Fibroblast of mammary gland (primary cell): ENCODE results near the gene FAM184B.
A peak's percentile ranks its signal among the peaks of the same experiment; 100 is the strongest.

Experiments used
- DNase-seq: peaks from one replicate; pipeline ENCODE4 v3.0.0-alpha.2; 2010; ENCODE audit warnings: low read depth
- H3K4me3 ChIP-seq: 2 replicates; pipeline ENCODE4 v1.5.1; 2011; ENCODE audit warnings: low read depth, mild to moderate bottlenecking, low read length, moderate library complexity; ENCODE audit not compliant: control insufficient read depth
- TF ChIP-seq, protein P1 (sequence below): conservative IDR thresholded peaks from 2 replicates; pipeline ENCODE4 v1.5.1; 2011; ENCODE audit warnings: low read depth, low read length, inconsistent platforms; ENCODE audit not compliant: control insufficient read depth, insufficient read depth

Gene FAM184B

DNA sequence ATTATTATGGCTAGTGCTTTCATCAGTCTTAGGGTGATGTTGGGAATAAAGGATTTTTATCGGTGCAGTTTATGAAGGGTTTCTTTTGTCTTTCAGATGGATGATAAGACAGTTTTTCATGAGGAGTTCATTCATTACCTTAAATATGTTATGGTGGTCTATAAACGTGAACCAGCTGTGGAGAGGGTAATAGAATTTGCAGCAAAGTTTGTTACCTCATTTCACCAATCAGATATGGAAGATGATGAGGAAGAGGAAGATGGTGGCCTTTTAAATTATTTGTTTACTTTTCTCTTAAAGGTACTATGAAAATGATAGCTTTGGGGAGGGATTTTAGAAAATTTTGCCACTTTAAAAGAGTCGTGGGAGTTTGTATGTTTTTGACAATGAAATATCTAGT is 30.7 kb upstream of the FAM184B start:
- DNase-seq = no peak
- TF ChIP-seq, protein P1, sequence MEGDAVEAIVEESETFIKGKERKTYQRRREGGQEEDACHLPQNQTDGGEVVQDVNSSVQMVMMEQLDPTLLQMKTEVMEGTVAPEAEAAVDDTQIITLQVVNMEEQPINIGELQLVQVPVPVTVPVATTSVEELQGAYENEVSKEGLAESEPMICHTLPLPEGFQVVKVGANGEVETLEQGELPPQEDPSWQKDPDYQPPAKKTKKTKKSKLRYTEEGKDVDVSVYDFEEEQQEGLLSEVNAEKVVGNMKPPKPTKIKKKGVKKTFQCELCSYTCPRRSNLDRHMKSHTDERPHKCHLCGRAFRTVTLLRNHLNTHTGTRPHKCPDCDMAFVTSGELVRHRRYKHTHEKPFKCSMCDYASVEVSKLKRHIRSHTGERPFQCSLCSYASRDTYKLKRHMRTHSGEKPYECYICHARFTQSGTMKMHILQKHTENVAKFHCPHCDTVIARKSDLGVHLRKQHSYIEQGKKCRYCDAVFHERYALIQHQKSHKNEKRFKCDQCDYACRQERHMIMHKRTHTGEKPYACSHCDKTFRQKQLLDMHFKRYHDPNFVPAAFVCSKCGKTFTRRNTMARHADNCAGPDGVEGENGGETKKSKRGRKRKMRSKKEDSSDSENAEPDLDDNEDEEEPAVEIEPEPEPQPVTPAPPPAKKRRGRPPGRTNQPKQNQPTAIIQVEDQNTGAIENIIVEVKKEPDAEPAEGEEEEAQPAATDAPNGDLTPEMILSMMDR = no peak
- peak overlapping the region; percentile 91 for H3K4me3 ChIP-seq

DNA sequence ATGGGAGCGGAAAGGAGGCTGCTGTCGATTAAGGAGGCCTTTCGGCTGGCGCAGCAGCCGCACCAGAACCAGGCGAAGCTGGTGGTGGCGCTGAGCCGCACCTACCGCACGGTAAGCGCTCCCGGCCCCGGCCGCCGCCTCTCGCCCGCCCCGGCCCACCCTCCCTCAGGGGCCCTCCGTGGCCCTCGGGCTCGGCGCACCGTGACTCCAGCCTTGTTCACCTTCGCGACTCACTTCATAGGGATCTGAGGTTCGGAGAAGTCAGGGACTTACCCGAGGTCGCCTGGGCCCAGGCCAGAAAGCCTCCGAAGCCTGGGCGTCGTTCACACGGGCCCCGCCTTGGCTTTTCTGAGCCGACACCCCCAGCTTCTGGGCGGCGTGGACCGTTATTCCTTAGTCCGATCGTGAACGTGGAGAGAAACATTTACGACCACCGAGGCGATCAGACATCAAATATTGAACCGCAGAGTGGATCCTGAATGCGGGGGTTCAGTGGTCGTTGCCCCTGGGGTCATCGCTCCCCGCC is 29.7 kb upstream of the FAM184B start:
- peak overlapping the region; percentile 91 for H3K4me3 ChIP-seq
- DNase-seq = peak; percentile 23
- TF ChIP-seq, protein P1 = no peak

- peak; percentile 99 for DNase-seq
- TF ChIP-seq, protein P1 = no peak
- H3K4me3 ChIP-seq = peak within 1 kb of the TSS; percentile 91
These were observed 29.0 kb upstream of the FAM184B start, which contains the start of the genes DCAF16 and NCAPG for GRCh38 chr4:17810260-17811077. Gene DCAF16, minus strand, starts transcription at chr4:17810757. Its CDS starts 6,616 bp downstream, at chr4:17804141. Gene NCAPG, plus strand, starts transcription at chr4:17810979. Its CDS starts 99 bp downstream, at chr4:17811078.

GRCh38 chr4:17809667-17810066 is 28.2 kb upstream of the FAM184B start:
- peak overlapping the region; percentile 91 for H3K4me3 ChIP-seq
- DNase-seq = no peak
- TF ChIP-seq, protein P1 = no peak

DNA sequence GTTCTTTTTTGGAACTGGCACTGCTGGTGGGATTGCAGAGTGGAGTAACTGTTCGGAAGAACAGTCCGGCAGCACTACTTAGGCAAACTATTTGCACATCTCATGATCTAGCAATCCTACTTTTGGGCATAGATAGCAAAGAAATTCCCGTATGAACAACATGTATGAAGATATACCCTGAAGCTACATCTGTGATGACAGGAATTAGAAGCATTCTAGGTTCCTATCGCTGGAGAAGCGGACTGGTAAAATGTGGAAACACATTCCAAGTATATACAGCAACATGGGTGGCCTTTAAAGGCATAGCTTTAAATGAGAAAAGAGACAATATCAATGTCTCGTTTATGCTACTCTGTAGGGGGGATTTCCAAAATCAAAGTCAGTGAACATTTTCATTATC is 26.0 kb upstream of the FAM184B start:
- TF ChIP-seq, protein P1 = no peak
- DNase-seq = peak; percentile 15
- H3K4me3 ChIP-seq = peak overlapping the region; percentile 25

DNA sequence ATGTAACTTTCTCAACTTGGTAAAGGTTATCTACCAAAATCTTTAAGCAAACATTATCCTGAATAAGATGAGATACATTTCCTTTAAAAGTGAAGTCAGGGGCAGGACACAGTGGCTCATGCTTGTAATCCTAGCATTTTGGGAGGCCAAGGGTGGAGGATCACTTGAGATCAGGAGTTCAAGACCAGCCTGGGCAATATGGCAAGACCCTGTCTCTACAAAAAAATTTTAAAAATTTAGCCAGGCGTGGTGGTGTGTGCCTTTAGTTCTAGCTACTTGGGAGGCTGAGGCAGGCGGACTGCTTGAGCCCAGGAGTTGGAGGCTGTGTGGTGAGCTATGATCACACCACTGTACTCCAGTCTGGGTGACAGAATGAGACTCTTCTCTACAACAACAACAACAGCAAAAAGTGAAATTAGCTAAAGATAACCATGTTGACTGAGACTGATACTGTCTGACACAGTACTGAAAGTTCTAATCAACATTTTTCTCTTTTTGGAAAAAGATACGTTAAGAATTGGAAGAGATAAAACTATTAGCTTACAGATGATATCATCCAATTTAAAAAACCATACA is 24.2 kb upstream of the FAM184B start:
- H3K4me3 ChIP-seq = no peak overlapping the region
- DNase-seq = no peak
- TF ChIP-seq, protein P1 = no peak
